Activated T-cell treated with anti-CD3 and anti-CD28 coated beads for 4 hours (primary cell): ENCODE results near the gene IQCC.

Experiments
- DNase-seq: peaks from one replicate; pipeline ENCODE4 v3.0.0-alpha.2; 2020

IQCC gene

DNA sequence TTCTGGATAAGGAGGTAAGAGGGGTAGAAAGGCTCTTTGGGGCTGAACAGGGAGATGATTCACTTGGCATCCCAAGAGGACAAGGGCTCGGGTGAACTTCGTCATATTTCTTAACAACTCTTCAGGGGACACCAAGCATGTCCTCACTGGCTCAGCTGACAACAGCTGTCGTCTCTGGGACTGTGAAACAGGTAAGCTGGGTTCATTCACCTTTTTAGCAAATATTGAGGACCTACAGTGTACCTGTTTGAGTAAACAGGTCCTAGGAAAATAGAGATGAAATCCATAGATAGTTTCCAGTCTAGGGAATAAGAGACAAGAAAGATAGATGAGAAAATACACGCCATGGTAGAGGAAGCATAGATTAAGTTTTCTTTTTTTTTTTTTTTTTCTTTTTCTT lies 18.8 kb downstream of the IQCC start:
- no peak for DNase-seq

GRCh38 chr1:32228771-32229170 lies 23.3 kb downstream of the IQCC start:
- no peak for DNase-seq

GRCh38 chr1:32231843-32232432 lies 26.5 kb downstream of the IQCC start:
- DNase-seq = no peak

DNA sequence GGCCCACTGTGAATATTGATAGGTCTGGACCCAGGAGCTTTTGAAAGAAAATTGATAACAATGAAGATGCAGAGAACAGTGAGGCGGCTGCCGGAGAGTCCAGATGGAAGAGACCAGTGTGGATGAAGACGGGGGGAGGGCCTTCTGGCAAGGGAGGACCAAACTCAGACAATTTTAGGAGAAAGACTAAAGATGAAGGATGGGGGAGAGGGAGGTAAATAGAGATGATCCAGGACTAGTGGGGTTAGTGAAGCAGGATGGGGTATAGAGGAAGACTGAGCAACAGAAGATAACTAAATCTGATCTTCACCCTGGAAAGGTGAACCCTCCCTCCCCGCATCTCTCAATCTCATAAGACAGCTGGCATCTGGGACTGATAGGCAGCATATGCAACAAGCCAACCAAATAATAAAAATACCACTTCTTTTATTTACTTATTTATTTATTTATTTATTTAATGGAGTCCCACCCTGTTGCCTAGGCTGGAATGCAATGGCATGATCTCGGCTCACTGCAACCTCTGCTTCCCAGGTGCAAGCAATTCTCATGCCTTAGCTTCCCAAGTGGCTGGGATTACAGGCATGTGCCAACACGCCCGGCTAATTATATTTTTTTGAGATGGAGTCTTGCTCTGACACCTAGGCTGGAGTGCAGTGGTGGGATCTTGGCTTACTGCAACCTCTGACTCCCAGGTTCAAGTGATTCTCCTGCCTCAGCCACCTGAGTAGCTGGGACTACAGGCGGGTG lies 27.3 kb downstream of the IQCC start:
- no peak for DNase-seq

GRCh38 chr1:32234792-32235191 lies 29.3 kb downstream of the IQCC start:
- no peak for DNase-seq

GRCh38 chr1:32239337-32239736 lies 33.9 kb downstream of the IQCC start:
- DNase-seq = no peak

GRCh38 chr1:32239790-32240139 lies 34.3 kb downstream of the IQCC start:
- no peak for DNase-seq

DNA sequence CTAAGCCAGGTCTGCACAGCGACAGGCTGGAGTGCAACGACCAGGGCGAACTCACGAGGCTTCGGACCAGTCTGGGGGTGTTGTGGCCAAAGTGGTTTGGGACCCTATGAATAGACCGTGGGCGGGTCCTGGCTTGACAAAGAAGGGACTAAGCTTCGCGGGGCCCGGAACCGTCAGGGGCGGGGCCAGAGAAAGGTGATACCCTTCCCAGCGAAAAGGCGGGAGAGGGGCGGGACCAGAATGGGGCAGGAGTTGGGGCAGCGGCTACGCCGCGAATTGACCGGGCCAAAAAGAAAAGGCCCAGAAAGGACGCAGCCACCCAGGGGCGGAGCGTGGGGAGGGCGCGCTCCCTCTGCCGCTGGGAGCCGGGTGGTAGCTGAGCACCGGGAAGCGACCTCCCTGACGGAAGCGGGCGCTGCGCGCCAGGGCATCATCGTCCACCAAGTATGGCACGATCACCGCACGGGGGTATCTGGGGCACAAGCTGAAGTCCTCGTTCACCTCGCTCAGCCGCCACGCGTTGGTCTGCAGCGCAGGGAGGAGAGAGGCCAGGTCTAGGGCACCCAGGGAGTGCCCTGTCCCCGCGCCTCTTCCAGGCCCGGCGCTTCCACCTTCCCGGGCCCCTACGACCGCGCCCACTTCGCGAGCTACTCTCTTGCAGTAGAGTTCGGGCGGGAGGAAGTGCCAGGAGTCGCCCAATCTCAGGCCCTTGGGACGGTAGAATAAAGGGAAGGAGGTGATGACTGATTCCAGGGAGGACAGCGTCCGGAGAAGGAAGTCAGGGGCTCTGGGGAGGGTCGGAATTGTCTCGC lies 34.9 kb downstream of the IQCC start:
- DNase-seq = no peak

- no peak for DNase-seq
Measured at GRCh38 chr1:32241001-32241763, 35.7 kb downstream of the IQCC start.

DNA sequence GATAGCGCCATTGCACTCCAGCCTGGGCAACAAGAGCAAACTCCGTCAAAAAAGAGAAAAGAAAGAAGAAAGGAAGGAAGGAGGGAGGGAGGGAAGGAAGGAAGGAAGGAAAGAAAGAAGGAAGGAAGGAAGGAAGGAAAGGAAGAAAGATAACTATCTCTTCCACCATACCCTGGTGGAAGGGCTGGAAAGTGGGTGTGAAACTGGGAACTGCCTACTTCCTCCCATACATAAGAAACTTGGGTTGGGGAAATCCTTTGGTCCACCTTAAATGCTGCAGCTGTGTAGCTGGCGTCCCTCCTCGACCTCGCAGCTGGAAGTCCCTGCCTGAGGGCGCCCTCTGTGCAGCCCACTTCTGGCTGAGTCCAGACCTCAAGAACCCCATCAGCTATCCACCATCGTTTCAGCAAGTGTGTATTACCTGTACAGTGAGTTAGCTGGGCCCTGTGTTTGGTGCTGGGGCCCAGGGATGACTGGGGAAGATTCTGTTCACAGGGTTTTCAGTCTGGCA lies 36.9 kb downstream of the IQCC start:
- no peak for DNase-seq

DNA sequence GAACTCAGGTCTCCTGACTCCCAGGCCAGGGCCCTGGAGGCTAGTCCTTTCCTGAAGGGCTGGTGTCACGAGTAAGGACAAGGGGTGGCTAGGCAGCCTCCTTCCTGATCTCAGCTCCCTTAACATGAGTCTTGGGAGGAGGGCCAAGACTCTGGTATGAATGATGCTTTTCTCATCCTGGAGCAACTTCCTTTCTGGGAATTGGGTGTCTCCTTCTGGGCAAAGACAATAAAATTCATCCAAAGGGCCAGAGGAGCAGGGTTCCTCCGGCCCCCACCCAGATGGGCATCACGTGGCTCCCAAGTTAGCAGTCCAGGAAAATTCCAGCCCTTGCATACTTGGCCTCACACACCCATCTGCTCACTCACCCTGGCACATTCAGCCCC lies 41.4 kb downstream of the IQCC start, which contains the start of gene FAM167B:
Gene FAM167B (plus strand): TSS at position 335 of the 386 bp plus-strand sequence. CDS start 200 bp downstream, outside the sequence.
- no peak for DNase-seq

DNA sequence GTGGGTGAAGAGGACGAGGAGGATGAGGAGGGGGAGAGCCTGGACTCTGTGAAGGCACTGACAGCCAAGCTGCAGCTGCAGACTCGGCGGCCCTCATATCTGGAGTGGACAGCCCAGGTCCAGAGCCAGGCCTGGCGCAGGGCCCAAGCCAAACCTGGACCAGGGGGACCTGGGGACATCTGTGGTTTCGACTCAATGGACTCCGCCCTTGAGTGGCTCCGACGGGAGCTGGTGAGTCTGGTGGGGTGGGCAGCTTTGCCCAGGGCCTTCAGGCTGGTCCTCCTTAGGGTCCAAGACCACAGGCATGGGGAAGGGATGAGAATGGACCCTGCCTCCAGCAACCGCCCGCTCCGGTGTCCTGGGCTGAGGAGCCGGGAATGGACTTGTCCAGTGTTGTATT lies 42.0 kb downstream of the IQCC start:
- no peak for DNase-seq

GRCh38 chr1:32247983-32248889 lies 42.8 kb downstream of the IQCC start:
- DNase-seq = peak; percentile 64

GRCh38 chr1:32249831-32250525 lies 44.5 kb downstream of the IQCC start:
- DNase-seq = peak; percentile 69

- peak; percentile 46 for DNase-seq
Measured at GRCh38 chr1:32250893-32251716, 45.6 kb downstream of the IQCC start, which contains the start of gene LCK. TSS of gene LCK (plus strand) at chr1:32251265. CDS start at chr1:32274330, 23,065 bp downstream.

- DNase-seq = no peak
Measured at GRCh38 chr1:32255072-32256071, 49.9 kb downstream of the IQCC start.

DNA sequence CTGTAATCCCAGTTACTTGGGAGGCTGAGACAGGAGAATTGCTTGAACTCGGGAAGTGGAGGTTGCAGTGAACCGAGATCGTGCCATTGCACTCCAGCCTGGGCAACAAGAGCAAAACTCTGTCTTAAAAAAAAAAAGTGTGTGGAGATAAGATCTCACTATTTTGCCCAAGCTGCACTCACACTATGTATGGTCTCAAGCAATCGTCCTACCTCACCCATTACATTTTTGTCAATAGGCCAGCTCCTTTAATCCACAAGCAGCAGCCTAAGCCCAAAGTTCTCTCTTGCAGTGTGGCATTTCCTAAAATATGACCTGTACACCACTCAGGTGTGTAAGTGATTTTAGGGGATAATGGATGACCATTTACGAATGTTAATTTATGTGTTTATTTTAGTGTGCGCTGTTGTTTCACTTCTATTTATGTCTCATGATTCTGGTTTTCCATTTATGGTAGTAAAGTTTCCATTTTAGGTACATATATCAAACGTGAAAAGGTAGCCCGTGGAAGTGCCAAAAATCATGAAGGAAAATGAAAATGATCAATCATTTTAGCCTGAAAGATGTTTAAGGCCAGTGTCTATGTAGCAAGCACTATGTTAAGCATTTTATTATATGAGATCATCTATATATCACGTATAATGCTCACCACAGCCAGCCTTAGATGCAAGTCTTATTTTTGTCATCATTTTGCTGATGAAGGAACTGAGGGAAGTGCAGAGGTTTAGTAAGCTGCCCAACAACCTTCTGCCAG lies 51.2 kb downstream of the IQCC start:
- DNase-seq = no peak

DNA sequence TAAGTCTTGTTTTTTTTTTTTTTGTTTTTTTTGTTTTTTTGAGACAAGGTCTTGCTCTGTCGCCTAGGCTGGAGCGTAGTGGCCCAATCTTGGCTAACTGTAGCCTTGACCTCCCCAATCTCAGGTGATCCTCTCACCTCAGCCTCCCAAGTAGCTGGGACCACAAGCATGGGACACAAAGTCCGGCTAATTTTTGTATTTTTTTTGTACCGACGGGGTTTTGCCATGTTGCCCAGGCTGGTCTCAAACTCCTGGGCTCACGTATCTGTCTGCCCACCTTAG lies 51.7 kb downstream of the IQCC start:
- no peak for DNase-seq
